ENCODE results near the gene KDM4F. TPM values are rescaled to one million over a fixed set of nuclear protein-coding genes. Genes with fewer than 3 reads are reported as not detected.
"Not testable (repeated sequence)": the region's sequence is repeated elsewhere in the genome, so short reads cannot be mapped to it uniquely, and the experiment has no call there.

Gene KDM4F
- not detected in 2 replicates for total RNA-seq (ENCODE audit: low replicate concordance)

DNA sequence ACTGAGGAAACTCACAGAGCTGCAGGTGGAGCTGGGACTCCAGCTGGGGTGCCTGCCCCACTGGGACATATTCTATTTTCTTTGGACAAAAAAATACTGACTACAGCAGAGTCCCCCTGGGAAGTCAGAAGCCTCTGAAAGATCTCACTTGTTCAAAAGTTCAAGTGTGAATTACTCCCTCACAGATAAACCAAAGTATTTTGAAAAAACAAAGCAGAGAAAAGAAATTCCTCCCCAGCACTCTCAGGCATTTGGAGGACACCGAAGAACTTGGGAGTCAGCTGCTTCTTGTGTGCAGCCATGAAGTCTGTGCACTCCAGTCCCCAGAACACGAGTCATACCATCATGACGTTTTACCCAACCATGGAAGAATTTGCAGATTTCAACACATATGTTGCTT is at the start of gene KDM4F:
KDM4F (plus strand) TSS at position 301 of the 400 bp plus-strand sequence.
- not testable (repeated sequence) for H3K4me1 ChIP-seq; H3K9me3 Mint-ChIP-seq; H3K27me3 ChIP-seq; H3K4me2 ChIP-seq; H3K4me1 Mint-ChIP-seq; H3K36me3 ChIP-seq; H3K4me3 ChIP-seq; H2AFZ ChIP-seq (replicated peaks); H3K27me3 Mint-ChIP-seq (ENCODE audit: insufficient read depth, low read depth); H3F3A ChIP-seq (ENCODE audit: low read depth); H3K4me3 Mint-ChIP-seq; H3K36me3 Mint-ChIP-seq; DNase-seq (ENCODE audit: low spot score); H3K27ac Mint-ChIP-seq; H3K27ac ChIP-seq; H3K79me2 ChIP-seq (ENCODE audit: low read depth); H3K9ac ChIP-seq; H4K20me1 ChIP-seq (ENCODE audit: low read depth); H3K9me3 ChIP-seq (ENCODE audit: low read depth)

DNA sequence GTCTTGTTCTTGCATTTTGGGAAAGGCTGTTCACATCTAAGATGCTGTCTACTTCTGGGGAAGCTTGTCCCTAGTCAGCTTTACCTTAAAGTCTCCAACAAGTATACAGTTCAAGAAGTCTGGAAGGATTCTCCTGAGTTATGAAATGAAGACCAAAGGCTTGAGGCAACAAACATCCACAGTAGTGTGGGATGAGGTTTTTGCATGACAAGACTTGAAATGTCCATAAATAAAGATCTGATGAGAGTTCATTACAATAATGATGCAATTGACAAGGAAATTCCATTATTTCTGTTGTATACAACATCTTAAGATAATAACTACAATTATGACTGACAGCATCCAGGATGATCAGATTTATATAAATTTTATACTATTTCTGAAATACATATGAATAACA is 45.5 kb upstream of the KDM4F start:
- H3K27ac Mint-ChIP-seq, result no peak overlapping the region
- H2AFZ ChIP-seq (replicated peaks), result no peak overlapping the region

DNA sequence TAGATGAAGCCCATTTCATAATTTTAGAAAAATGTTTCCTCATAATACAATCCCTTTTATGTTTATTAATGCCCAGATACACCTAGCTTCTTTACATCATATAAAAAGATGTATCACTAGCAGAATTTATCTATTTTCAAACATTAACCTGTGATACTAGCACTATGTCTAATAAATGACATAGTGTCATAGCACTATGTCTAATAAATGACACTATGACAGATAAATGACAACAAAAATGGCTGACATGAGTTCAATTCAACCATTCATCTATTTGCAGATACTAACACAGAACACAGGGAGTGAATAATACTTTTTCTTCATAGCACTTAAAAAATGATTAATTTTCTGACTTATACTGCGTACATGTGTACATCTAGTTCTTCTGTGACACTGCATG is 43.6 kb upstream of the KDM4F start:
- H3K9me3 ChIP-seq (ENCODE audit: low read depth), result no peaks in the 10 kb centered on the region
- no peak overlapping the region for H3K27ac Mint-ChIP-seq
- DNase-seq (ENCODE audit: low spot score), result no peak
- TF ChIP-seq EZH2 (IDR thresholded peaks at IDR 0.05) (no peak), EZH2phosphoT487 (IDR thresholded peaks at IDR 0.05) (no peak)
- TF ChIP-seq, protein P1, sequence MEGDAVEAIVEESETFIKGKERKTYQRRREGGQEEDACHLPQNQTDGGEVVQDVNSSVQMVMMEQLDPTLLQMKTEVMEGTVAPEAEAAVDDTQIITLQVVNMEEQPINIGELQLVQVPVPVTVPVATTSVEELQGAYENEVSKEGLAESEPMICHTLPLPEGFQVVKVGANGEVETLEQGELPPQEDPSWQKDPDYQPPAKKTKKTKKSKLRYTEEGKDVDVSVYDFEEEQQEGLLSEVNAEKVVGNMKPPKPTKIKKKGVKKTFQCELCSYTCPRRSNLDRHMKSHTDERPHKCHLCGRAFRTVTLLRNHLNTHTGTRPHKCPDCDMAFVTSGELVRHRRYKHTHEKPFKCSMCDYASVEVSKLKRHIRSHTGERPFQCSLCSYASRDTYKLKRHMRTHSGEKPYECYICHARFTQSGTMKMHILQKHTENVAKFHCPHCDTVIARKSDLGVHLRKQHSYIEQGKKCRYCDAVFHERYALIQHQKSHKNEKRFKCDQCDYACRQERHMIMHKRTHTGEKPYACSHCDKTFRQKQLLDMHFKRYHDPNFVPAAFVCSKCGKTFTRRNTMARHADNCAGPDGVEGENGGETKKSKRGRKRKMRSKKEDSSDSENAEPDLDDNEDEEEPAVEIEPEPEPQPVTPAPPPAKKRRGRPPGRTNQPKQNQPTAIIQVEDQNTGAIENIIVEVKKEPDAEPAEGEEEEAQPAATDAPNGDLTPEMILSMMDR (IDR thresholded peaks at IDR 0.05), result no peak
- H3K27me3 Mint-ChIP-seq (ENCODE audit: insufficient read depth, low read depth), result no peaks in the 10 kb centered on the region
- H3K4me1 Mint-ChIP-seq, result no peaks in the 10 kb centered on the region
- no peaks in the 10 kb centered on the region for H3K79me2 ChIP-seq (ENCODE audit: low read depth)
- peaks cover 14% of the 10 kb centered on the region for H3K27me3 ChIP-seq
- H3K9ac ChIP-seq, result no peak overlapping the region
- no peaks in the 10 kb centered on the region for H3F3A ChIP-seq (ENCODE audit: low read depth)
- no peak overlapping the region for H3K4me3 ChIP-seq
- H3K4me2 ChIP-seq, result no peak overlapping the region
- H3K36me3 Mint-ChIP-seq, result no peaks in the 10 kb centered on the region
- H2AFZ ChIP-seq (replicated peaks), result no peak overlapping the region
- H3K36me3 ChIP-seq, result no peaks in the 10 kb centered on the region
- no peaks in the 10 kb centered on the region for H3K4me1 ChIP-seq
- no peaks in the 10 kb centered on the region for H4K20me1 ChIP-seq (ENCODE audit: low read depth)
- H3K9me3 Mint-ChIP-seq, result peaks cover 2% of the 10 kb centered on the region
- no peak overlapping the region for H3K27ac ChIP-seq
- H3K4me3 Mint-ChIP-seq, result no peak overlapping the region

More for the DNA sequence above, 45.5 kb upstream of the KDM4F start:
- Histone ChIP-seq H4K20me1 (ENCODE audit: low read depth) (no peaks in the 10 kb centered on the region), H3K27ac (no peak overlapping the region), H3K9me3 (ENCODE audit: low read depth) (no peaks in the 10 kb centered on the region), H3K36me3 (no peaks in the 10 kb centered on the region), H3K9ac (no peak overlapping the region), H3K4me3 (no peak overlapping the region), H3K79me2 (ENCODE audit: low read depth) (no peaks in the 10 kb centered on the region), H3K4me2 (no peak overlapping the region), H3F3A (ENCODE audit: low read depth) (no peaks in the 10 kb centered on the region), H3K4me1 (no peaks in the 10 kb centered on the region), H3K27me3 (no peaks in the 10 kb centered on the region)
- peaks cover 6% of the 10 kb centered on the region for H3K36me3 Mint-ChIP-seq
- H3K4me3 Mint-ChIP-seq, result no peak overlapping the region
- TF ChIP-seq, protein P1 (IDR thresholded peaks at IDR 0.05), result no peak
- no peak for TF ChIP-seq EZH2 (IDR thresholded peaks at IDR 0.05)
- H3K9me3 Mint-ChIP-seq, result peaks cover 2% of the 10 kb centered on the region
- H3K4me1 Mint-ChIP-seq, result no peaks in the 10 kb centered on the region
- DNase-seq (ENCODE audit: low spot score), result no peak
- H3K27me3 Mint-ChIP-seq (ENCODE audit: insufficient read depth, low read depth), result no peaks in the 10 kb centered on the region

DNA sequence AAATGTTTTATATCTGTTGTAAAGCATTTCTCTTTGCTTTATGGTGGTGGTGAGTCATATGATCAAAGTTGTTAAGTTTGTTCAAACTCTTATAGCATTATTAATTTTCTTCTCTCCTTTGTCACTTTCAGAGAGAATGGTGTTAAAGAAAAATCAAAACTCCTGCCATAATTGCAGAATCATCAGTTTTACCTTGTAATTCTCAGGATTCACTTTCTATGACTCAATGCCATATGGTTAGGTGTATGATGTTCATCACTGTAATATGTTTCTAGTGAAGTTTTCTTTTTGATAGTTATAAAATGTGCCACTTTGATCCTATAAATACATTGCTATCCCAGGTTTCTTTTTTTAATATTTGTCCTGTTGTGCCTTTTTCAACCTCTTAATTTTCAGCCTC is 37.8 kb upstream of the KDM4F start:
- H3K79me2 ChIP-seq (ENCODE audit: low read depth), result no peaks in the 10 kb centered on the region
- H3K27ac ChIP-seq, result no peak overlapping the region
- no peak overlapping the region for H3K27ac Mint-ChIP-seq
- H4K20me1 ChIP-seq (ENCODE audit: low read depth), result no peaks in the 10 kb centered on the region
- no peaks in the 10 kb centered on the region for H3K9me3 ChIP-seq (ENCODE audit: low read depth)
- TF ChIP-seq, protein P1 (IDR thresholded peaks at IDR 0.05), result no peak
- TF ChIP-seq EZH2 (IDR thresholded peaks at IDR 0.05), result no peak
- TF ChIP-seq EZH2phosphoT487 (IDR thresholded peaks at IDR 0.05), result no peak
- H3K9me3 Mint-ChIP-seq, result peaks cover 2% of the 10 kb centered on the region
- H3K36me3 ChIP-seq, result no peaks in the 10 kb centered on the region
- no peak overlapping the region for H3K9ac ChIP-seq
- no peak overlapping the region for H3K4me2 ChIP-seq
- no peak for DNase-seq (ENCODE audit: low spot score)
- H3K27me3 ChIP-seq, result peaks cover 16% of the 10 kb centered on the region
- H3K4me1 Mint-ChIP-seq, result no peaks in the 10 kb centered on the region
- no peak overlapping the region for H3K4me3 Mint-ChIP-seq
- H3K4me1 ChIP-seq, result no peaks in the 10 kb centered on the region
- no peaks in the 10 kb centered on the region for H3F3A ChIP-seq (ENCODE audit: low read depth)
- no peak overlapping the region for H3K4me3 ChIP-seq
- no peaks in the 10 kb centered on the region for H3K27me3 Mint-ChIP-seq (ENCODE audit: insufficient read depth, low read depth)
- H3K36me3 Mint-ChIP-seq, result no peaks in the 10 kb centered on the region
- H2AFZ ChIP-seq (replicated peaks), result no peak overlapping the region

Measured in neural progenitor cell (in vitro differentiated cells).